Right atrium auricular region (tissue), 2 donors: ENCODE measurements around the gene TRPV2. TPM values are rescaled to one million over a fixed set of nuclear protein-coding genes. Genes with fewer than 3 reads are reported as not detected.

Experiments
- DNase-seq: peaks from one replicate; pipeline ENCODE4 v3.0.0-alpha.2; 2019; ENCODE audit warnings: low spot score
- H3K27ac ChIP-seq, 2 donors: fragments of 200-600 bp; sonication (generic); 1 replicate in 1 of 2; 2 replicates in 1 of 2; pipeline ENCODE4 v1.5.1; 2016 to 2019
- H3K27me3 ChIP-seq, 2 donors: fragments of 200-600 bp; sonication (generic); one replicate each; pipeline versions ENCODE4 v1.5.1 to v1.6.0; 2017 to 2019
- H3K36me3 ChIP-seq: fragments of 200-600 bp; sonication (generic); one replicate; pipeline ENCODE4 v1.5.1; 2016
- H3K4me1 ChIP-seq, 2 donors: fragments of 200-600 bp; sonication (generic); one replicate each; pipeline versions ENCODE4 v1.5.1 to v1.6.0; 2017 to 2019
- H3K4me3 ChIP-seq, 2 donors: fragments of 200-600 bp; sonication (generic); 1 replicate in 1 of 2; 2 replicates in 1 of 2; pipeline ENCODE4 v1.5.1; 2017 to 2019; ENCODE audit warnings: mild to moderate bottlenecking in 1 of 2, moderate library complexity in 1 of 2
- H3K9me3 ChIP-seq, 2 donors: fragments of 200-600 bp; sonication (generic); one replicate each; pipeline ENCODE4 v1.5.1; 2019
- CTCF ChIP-seq, 2 donors: fragments of 200-600 bp; sonication (generic); IDR thresholded peaks; one replicate each; pipeline ENCODE4 v1.5.1; 2019; ENCODE audit warnings: antibody characterized with exemption in 2 of 2
- total RNA-seq, 2 donors: library from RNA; depleted of rRNA; stranded (reverse); fragments of >200 nt; gene quantifications; one replicate each; pipeline ENCODE4 v1.1.0, GENCODE V29; 2016

The TRPV2 gene
- total RNA-seq, 2 donors from 2014 or later, result 6.7 to 15.0 TPM

- Histone ChIP-seq H3K27me3 (no peaks in the 10 kb centered on the region), H3K4me1 (peaks cover 0 to 42% of the 10 kb centered on the region in 2 donors), H3K9me3 (no peaks in the 10 kb centered on the region), H3K4me3 (no peak overlapping the region), H3K36me3 (no peaks in the 10 kb centered on the region), H3K27ac (no peak overlapping the region)
- no peak for DNase-seq
- no peak for TF ChIP-seq CTCF (IDR thresholded peaks at IDR 0.05)
Measured at GRCh38 chr17:16465052-16465312, 49.6 kb downstream of the TRPV2 start.

GRCh38 chr17:16465861-16466338 lies 50.5 kb downstream of the TRPV2 start:
- peak; percentile 64 for DNase-seq
- H3K27ac ChIP-seq, result no peak overlapping the region
- peaks cover 0 to 49% of the 10 kb centered on the region in 2 donors for H3K4me1 ChIP-seq
- no peak overlapping the region for H3K4me3 ChIP-seq
- TF ChIP-seq CTCF (IDR thresholded peaks at IDR 0.05), result no peak
- H3K9me3 ChIP-seq, result no peaks in the 10 kb centered on the region
- H3K36me3 ChIP-seq, result no peaks in the 10 kb centered on the region
- no peaks in the 10 kb centered on the region for H3K27me3 ChIP-seq

GRCh38 chr17:16466407-16466806 lies 51.0 kb downstream of the TRPV2 start:
- Histone ChIP-seq H3K4me1 (peaks cover 0 to 49% of the 10 kb centered on the region in 2 donors), H3K27me3 (no peaks in the 10 kb centered on the region), H3K36me3 (no peaks in the 10 kb centered on the region), H3K27ac (no peak overlapping the region), H3K9me3 (no peaks in the 10 kb centered on the region), H3K4me3 (no peak overlapping the region)
- DNase-seq, result no peak
- no peak for TF ChIP-seq CTCF (IDR thresholded peaks at IDR 0.05)

GRCh38 chr17:16467044-16467443 lies 51.7 kb downstream of the TRPV2 start:
- H3K36me3 ChIP-seq, result no peaks in the 10 kb centered on the region
- DNase-seq, result no peak
- peaks cover 0 to 49% of the 10 kb centered on the region in 2 donors for H3K4me1 ChIP-seq
- H3K9me3 ChIP-seq, result no peaks in the 10 kb centered on the region
- no peak overlapping the region for H3K27ac ChIP-seq
- no peak for TF ChIP-seq CTCF (IDR thresholded peaks at IDR 0.05)
- H3K27me3 ChIP-seq, result no peaks in the 10 kb centered on the region
- H3K4me3 ChIP-seq, result no peak overlapping the region

- Histone ChIP-seq H3K4me1 (peaks cover 0 to 49% of the 10 kb centered on the region in 2 donors), H3K27ac (no peak overlapping the region), H3K4me3 (no peak overlapping the region), H3K36me3 (no peaks in the 10 kb centered on the region), H3K27me3 (no peaks in the 10 kb centered on the region), H3K9me3 (no peaks in the 10 kb centered on the region)
- no peak for TF ChIP-seq CTCF (IDR thresholded peaks at IDR 0.05)
- no peak for DNase-seq
Measured at GRCh38 chr17:16467886-16468285, 52.5 kb downstream of the TRPV2 start.

GRCh38 chr17:16468428-16468992 lies 53.1 kb downstream of the TRPV2 start:
- no peak for TF ChIP-seq CTCF (IDR thresholded peaks at IDR 0.05)
- no peaks in the 10 kb centered on the region for H3K9me3 ChIP-seq
- no peaks in the 10 kb centered on the region for H3K36me3 ChIP-seq
- H3K4me3 ChIP-seq, result no peak overlapping the region
- no peaks in the 10 kb centered on the region for H3K27me3 ChIP-seq
- H3K27ac ChIP-seq, result no peak overlapping the region
- H3K4me1 ChIP-seq, result peaks cover 0 to 43% of the 10 kb centered on the region in 2 donors
- DNase-seq, result no peak
